ENCODE measurements around the gene TBC1D13.
"Not testable (repeated sequence)": the region's sequence is repeated elsewhere in the genome, so short reads cannot be mapped to it uniquely, and the experiment has no call there.

The TBC1D13 gene

DNA sequence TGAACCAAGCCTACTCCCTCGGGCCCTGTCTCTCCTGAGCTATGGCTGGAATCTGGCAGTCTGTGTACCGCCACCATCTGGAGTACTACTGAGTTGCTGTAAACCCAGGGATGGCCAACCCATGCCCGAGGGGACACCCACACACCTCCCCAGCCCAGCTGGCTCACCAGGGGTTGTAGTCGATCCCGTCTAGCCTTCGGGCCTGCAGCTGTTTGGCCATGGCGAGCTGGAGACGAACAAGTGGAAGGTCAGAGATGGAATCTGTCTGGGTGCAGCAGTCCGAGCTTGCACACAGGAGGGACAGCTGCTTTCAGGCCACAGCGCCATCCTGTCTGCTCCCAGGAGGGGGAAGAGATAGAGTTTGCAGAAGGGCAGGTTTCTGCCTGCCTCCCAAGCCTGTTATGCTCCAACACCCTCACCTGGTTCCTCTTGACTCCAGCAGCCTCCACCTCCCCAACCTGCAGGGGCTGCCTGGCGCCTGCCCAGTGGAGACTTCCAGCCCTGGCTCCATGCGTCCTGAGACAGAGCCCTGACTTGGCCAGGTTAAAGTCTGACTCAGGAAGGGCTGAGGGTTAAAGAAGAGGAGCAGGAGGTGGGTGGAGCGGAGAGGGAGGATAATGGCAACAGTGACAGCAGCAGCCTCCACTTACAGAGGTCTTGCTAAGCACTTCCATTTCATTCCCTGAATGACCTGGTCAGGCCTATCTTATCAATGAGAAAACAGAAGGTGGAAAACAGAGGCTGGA lies 58.3 kb downstream of the TBC1D13 start:
- TF ChIP-seq, protein P1, sequence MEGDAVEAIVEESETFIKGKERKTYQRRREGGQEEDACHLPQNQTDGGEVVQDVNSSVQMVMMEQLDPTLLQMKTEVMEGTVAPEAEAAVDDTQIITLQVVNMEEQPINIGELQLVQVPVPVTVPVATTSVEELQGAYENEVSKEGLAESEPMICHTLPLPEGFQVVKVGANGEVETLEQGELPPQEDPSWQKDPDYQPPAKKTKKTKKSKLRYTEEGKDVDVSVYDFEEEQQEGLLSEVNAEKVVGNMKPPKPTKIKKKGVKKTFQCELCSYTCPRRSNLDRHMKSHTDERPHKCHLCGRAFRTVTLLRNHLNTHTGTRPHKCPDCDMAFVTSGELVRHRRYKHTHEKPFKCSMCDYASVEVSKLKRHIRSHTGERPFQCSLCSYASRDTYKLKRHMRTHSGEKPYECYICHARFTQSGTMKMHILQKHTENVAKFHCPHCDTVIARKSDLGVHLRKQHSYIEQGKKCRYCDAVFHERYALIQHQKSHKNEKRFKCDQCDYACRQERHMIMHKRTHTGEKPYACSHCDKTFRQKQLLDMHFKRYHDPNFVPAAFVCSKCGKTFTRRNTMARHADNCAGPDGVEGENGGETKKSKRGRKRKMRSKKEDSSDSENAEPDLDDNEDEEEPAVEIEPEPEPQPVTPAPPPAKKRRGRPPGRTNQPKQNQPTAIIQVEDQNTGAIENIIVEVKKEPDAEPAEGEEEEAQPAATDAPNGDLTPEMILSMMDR (IDR thresholded peaks at IDR 0.05; ENCODE audit: low read depth, low read length, missing control alignments), result no peak
- DNase-seq (ENCODE audit: extremely low read depth, low read depth), result no peak
- no peak overlapping the region for H3K4me3 ChIP-seq (replicated peaks; ENCODE audit: low read depth, low read length)

DNA sequence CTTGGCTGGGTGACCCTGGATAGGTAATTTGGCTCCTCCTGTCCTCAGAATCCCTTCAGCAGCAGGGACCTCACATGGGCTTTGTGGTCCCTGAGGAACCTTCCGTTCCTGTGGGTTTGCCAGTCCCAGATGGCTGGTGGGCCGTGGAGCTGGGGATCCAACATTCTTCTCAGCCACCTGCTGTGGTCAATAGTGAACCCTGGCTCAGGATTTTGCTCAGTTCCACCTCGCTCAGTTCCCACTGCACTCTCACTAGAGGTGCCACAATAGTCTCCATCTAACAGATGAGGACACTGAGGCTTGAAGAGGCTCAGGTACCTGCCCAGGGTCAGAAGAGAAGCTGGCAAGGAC lies 59.6 kb downstream of the TBC1D13 start:
- H3K4me3 ChIP-seq (replicated peaks; ENCODE audit: low read depth, low read length), result no peak overlapping the region
- TF ChIP-seq, protein P1 (IDR thresholded peaks at IDR 0.05; ENCODE audit: low read depth, low read length, missing control alignments), result no peak
- DNase-seq (ENCODE audit: extremely low read depth, low read depth), result no peak

DNA sequence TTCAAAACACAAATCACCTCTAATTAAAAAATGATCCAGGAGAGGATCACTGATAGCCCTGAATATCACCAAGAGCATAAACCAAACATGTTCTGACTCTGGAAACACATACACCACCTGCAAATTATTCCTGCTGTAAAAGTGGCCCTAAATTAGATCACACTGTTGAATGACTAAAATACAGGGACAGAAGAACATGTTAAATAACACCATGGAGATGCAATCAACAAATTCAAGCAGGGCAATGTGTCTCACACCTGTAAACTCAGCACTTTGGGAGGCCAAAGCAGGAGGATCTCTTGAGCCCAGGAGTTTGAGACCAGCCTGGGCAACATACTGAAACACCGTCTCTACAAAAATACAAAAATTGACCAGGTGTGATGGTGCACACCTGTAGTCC lies 60.8 kb downstream of the TBC1D13 start:
- no peak for DNase-seq (ENCODE audit: extremely low read depth, low read depth)
- no peak overlapping the region for H3K4me3 ChIP-seq (replicated peaks; ENCODE audit: low read depth, low read length)
- TF ChIP-seq, protein P1 (IDR thresholded peaks at IDR 0.05; ENCODE audit: low read depth, low read length, missing control alignments), result no peak

DNA sequence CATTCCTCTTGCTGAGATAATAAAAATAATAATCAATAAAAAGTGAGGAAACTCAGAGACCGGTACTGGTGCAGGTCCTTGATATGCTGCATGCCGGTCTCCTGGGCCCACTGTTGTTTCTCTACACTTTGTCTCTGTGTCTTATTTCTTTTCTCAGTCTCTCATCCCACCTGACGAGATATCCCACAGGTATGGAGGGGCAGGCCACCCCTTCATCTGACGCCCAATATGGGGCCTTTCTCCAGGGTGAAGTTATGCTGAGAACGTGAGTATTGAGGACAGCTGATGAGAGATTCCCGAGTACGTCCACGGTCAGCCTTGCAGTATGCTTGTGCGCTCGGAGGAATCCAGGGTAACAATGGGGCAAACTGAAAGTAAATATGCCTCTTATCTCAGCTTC lies 64.0 kb downstream of the TBC1D13 start:
- DNase-seq (ENCODE audit: extremely low read depth, low read depth); H3K4me3 ChIP-seq (replicated peaks; ENCODE audit: low read depth, low read length): not testable (repeated sequence)

DNA sequence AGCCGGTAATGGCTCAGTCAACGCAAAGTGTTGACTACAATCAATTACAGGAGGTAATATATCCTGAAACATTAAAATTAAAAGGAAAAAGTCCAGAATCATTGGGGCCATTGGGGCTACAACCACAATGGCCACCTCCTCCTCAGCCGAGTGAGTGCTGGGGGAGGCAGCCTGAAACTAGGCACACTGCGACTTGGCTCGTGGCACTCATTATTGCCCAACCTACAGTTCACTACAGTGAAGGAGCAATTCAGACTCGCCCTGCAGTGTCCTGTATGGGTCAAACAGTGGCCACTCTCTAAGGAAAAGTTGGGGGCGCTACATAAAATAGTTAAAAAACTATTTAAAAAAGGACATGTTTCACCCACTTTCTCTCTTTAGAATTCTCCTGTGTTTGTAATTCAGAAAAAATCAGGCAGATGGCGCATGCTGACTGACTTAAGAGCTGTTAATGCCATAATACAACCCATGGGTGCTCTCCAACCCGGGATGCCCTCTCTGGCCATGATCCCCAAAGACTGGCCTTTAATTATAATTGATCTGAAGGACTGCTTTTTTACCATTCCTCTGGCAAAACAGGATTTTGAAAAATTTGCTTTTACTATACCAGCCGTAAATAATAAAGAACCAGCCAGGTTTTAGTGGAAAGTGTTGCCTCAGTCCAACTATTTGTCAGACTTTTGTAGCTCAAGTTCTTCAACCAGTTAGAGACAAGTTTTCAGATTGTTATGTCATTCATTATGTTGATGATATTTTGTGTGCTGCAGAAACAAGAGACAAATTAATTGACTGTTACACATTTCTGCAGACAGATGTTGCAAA lies 64.9 kb downstream of the TBC1D13 start:
- not testable (repeated sequence) for H3K4me3 ChIP-seq (replicated peaks; ENCODE audit: low read depth, low read length); DNase-seq (ENCODE audit: extremely low read depth, low read depth)

DNA sequence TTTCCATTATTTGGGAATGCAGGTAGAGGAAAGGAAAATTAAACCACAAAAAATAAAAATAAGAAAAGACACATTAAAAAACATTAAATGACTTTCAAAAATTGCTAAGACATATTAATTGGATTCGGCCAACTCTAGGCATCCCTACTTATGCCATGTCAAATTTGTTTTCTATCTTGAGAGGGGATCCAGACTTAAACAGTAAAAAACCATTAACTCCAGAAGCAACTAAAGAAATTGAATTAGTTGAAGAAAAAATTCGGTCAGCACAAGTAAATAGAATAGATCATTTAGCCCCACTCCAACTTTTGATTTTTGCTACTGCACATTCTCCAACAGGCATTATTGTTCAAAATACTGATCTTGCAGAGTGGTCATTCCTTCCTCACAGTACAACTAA lies 65.6 kb downstream of the TBC1D13 start:
- not testable (repeated sequence) for H3K4me3 ChIP-seq (replicated peaks; ENCODE audit: low read depth, low read length)

DNA sequence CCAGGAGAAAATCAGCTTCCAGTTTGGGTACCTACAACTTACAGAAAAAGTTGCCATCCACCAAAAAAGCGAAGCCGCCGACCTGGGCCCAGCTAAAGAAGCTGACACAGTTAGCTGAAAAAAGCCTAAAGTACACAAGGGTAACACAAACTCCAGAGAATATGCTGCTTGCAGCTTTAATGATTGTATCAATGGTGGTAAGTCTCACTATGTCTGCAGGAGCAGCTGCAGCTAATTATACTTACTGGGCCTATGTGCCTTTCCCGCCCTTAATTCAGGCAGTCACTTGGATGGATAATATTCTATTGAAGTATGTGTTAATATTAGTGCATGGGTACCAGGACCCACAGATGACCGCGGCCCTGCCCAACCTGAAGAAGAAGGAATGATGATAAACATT lies 67.4 kb downstream of the TBC1D13 start:
- DNase-seq (ENCODE audit: extremely low read depth, low read depth); H3K4me3 ChIP-seq (replicated peaks; ENCODE audit: low read depth, low read length): not testable (repeated sequence)

More for the DNA sequence above, 65.6 kb downstream of the TBC1D13 start:
- not testable (repeated sequence) for DNase-seq (ENCODE audit: extremely low read depth, low read depth)

DNA sequence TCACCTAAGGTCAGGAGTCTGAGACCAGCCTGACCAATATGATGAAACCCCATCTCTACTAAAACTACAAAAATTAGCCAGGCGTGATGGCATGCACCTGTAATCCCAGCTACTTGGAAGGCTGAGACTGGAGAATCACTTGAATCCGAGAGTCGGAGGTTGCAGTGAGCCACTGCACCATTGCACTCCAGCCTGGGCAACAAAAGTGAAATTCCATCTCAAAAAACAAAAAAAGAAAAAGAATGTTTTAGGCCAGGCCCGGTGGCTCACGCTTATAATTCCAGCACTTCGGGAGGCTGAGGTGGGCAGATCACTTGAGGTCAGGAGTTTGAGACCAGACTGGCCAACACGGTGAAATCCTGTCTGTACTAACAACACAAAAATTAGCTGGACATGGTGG lies 71.4 kb downstream of the TBC1D13 start:
- not testable (repeated sequence) for H3K4me3 ChIP-seq (replicated peaks; ENCODE audit: low read depth, low read length); DNase-seq (ENCODE audit: extremely low read depth, low read depth)

Data from HFF-Myc (cell line).